Measurements from ENCODE around the gene STAM.

STAM gene

GRCh38 chr10:17734432-17735080 is 90.6 kb downstream of the STAM start:
- no peak for DNase-seq

GRCh38 chr10:17735166-17735941 is 91.4 kb downstream of the STAM start:
- no peak for DNase-seq

GRCh38 chr10:17736223-17736622 is 92.3 kb downstream of the STAM start:
- no peak for DNase-seq

GRCh38 chr10:17737027-17737965 is 93.3 kb downstream of the STAM start:
- DNase-seq: no peak

- DNase-seq: no peak
Observed at GRCh38 chr10:17740668-17741067, 96.7 kb downstream of the STAM start.

GRCh38 chr10:17742918-17743317 is 99.0 kb downstream of the STAM start:
- no peak for DNase-seq

GRCh38 chr10:17743437-17743836 is 99.5 kb downstream of the STAM start:
- DNase-seq: no peak

GRCh38 chr10:17744341-17744861 is 100.5 kb downstream of the STAM start:
- DNase-seq: no peak

- DNase-seq: no peak
Observed at GRCh38 chr10:17747883-17748550, 104.1 kb downstream of the STAM start.

GRCh38 chr10:17749890-17750289 is 105.9 kb downstream of the STAM start:
- DNase-seq: no peak

- DNase-seq: no peak
Observed at GRCh38 chr10:17751781-17752445, 108.0 kb downstream of the STAM start, which contains the start of gene TMEM236. TSS of gene TMEM236 (plus strand) at chr10:17752201. CDS start at chr10:17752296, 95 bp downstream.

- DNase-seq: no peak
Observed at GRCh38 chr10:17756557-17757217, 112.7 kb downstream of the STAM start.

- no peak for DNase-seq
Observed at GRCh38 chr10:17758200-17758599, 114.2 kb downstream of the STAM start.

GRCh38 chr10:17758896-17759295 is 114.9 kb downstream of the STAM start:
- no peak for DNase-seq

GRCh38 chr10:17764142-17764541 is 120.2 kb downstream of the STAM start:
- DNase-seq: no peak

- DNase-seq: no peak
Observed at GRCh38 chr10:17765602-17766001, 121.7 kb downstream of the STAM start.

Measured in NCI-H2107 (cell line).